ENCODE results near the gene LDHD.

LDHD gene

DNA sequence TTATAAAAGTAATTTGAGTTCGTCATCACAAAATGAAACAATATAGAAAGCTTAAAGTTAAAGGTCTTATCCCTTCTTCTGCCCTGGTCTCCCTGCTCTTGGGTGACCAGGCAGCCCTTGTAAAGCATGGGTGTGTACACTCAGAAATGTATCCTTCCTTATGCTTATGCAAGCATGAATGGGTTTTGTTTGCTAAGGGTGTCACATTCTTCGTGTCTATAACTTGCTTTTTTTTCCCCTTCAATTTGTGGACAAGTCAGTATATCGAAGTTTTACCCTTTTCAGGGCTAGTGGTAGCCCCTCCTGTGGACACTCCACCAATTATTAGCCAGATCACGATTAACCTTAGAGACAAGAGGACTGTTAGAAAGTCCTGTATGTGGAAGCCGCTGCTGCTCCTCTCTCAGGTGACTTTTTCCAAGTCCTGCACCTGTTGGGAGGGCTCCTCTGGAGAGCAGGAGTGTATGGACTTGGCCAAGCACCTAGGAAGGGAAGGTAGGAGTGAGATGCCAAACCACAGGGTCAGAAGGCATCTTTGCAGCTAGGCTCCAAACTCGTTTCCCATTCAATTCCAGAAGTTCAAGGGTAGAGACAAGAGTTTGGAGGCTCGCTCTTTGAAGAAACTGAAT lies 50.9 kb downstream of the LDHD start:
- Histone ChIP-seq H3K27ac (ENCODE audit: low read length) (peak overlapping the region; percentile 91), H3K9me3 (ENCODE audit: insufficient read depth, low read length, severe bottlenecking) (no peaks in the 10 kb centered on the region), H3K79me2 (ENCODE audit: insufficient read depth, low read length) (peaks cover 100% of the 10 kb centered on the region), H3K9ac (ENCODE audit: low read depth, low read length) (peak overlapping the region; percentile 58), H3K27me3 (ENCODE audit: insufficient read depth, low read length, poor library complexity) (no peaks in the 10 kb centered on the region), H2AFZ (ENCODE audit: low read depth, low read length) (no peak overlapping the region), H3K4me3 (ENCODE audit: low read depth in 1 of 2, low read length in 2 of 2) (peak overlapping the region in 1 of 2 experiments; percentile 45; a peak in 2 of 4 replicates), H3K4me1 (ENCODE audit: insufficient read depth, low read length) (peaks cover 100% of the 10 kb centered on the region), H3K36me3 (ENCODE audit: insufficient read depth, low read length) (peaks cover 21% of the 10 kb centered on the region), H3K4me2 (ENCODE audit: insufficient read depth, low read length) (peak overlapping the region; percentile 60), H4K20me1 (ENCODE audit: insufficient read depth, low read length) (peaks cover 17% of the 10 kb centered on the region; the same call in 1 of the 2 replicates)
- no peak for TF ChIP-seq EZH2 (IDR thresholded peaks at IDR 0.05; ENCODE audit: borderline replicate concordance, low read depth, low read length, severe bottlenecking)
- TF ChIP-seq, protein P1, sequence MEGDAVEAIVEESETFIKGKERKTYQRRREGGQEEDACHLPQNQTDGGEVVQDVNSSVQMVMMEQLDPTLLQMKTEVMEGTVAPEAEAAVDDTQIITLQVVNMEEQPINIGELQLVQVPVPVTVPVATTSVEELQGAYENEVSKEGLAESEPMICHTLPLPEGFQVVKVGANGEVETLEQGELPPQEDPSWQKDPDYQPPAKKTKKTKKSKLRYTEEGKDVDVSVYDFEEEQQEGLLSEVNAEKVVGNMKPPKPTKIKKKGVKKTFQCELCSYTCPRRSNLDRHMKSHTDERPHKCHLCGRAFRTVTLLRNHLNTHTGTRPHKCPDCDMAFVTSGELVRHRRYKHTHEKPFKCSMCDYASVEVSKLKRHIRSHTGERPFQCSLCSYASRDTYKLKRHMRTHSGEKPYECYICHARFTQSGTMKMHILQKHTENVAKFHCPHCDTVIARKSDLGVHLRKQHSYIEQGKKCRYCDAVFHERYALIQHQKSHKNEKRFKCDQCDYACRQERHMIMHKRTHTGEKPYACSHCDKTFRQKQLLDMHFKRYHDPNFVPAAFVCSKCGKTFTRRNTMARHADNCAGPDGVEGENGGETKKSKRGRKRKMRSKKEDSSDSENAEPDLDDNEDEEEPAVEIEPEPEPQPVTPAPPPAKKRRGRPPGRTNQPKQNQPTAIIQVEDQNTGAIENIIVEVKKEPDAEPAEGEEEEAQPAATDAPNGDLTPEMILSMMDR (IDR thresholded peaks at IDR 0.05; ENCODE audit: borderline replicate concordance, extremely low read depth, low read length, poor library complexity, severe bottlenecking) = no peak
- DNase-seq = no peak
- no peak for ATAC-seq (ENCODE audit: insufficient read depth, low read depth)

DNA sequence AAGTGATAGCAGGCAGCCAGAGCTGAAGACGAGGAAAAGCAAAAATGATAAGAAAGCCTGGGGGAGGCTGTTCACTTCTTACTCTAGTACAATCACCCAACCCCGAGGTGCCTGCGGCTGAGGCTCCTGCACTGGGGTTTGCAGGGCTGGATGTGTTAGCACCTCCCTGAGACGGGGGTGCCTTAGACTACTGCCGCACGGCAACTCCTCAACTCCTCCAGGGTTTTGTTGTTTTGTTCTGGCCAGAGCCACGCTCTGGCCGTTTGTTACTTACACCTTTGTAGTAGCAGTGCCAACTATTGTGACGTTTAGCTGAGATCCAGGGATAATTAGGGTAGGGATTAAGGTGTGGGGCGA lies 51.5 kb downstream of the LDHD start:
- Histone ChIP-seq H3K36me3 (ENCODE audit: insufficient read depth, low read length) (peaks cover 21% of the 10 kb centered on the region), H3K79me2 (ENCODE audit: insufficient read depth, low read length) (peaks cover 100% of the 10 kb centered on the region), H3K4me1 (ENCODE audit: insufficient read depth, low read length) (peaks cover 100% of the 10 kb centered on the region), H3K27ac (ENCODE audit: low read length) (peak overlapping the region; percentile 91), H3K4me2 (ENCODE audit: insufficient read depth, low read length) (peak overlapping the region; percentile 60), H3K27me3 (ENCODE audit: insufficient read depth, low read length, poor library complexity) (no peaks in the 10 kb centered on the region), H3K4me3 (ENCODE audit: low read depth in 1 of 2, low read length in 2 of 2) (peak overlapping the region in 1 of 2 experiments; percentile 45; a peak in 2 of 4 replicates), H3K9me3 (ENCODE audit: insufficient read depth, low read length, severe bottlenecking) (no peaks in the 10 kb centered on the region), H3K9ac (ENCODE audit: low read depth, low read length) (peak overlapping the region; percentile 58), H2AFZ (ENCODE audit: low read depth, low read length) (no peak overlapping the region), H4K20me1 (ENCODE audit: insufficient read depth, low read length) (peaks cover 18% of the 10 kb centered on the region; the same call in 1 of the 2 replicates)
- TF ChIP-seq, protein P1 (IDR thresholded peaks at IDR 0.05; ENCODE audit: borderline replicate concordance, extremely low read depth, low read length, poor library complexity, severe bottlenecking) = no peak
- no peak for TF ChIP-seq EZH2 (IDR thresholded peaks at IDR 0.05; ENCODE audit: borderline replicate concordance, low read depth, low read length, severe bottlenecking)
- ATAC-seq (ENCODE audit: insufficient read depth, low read depth) (peak; percentile 75), DNase-seq (peak; percentile 79)

DNA sequence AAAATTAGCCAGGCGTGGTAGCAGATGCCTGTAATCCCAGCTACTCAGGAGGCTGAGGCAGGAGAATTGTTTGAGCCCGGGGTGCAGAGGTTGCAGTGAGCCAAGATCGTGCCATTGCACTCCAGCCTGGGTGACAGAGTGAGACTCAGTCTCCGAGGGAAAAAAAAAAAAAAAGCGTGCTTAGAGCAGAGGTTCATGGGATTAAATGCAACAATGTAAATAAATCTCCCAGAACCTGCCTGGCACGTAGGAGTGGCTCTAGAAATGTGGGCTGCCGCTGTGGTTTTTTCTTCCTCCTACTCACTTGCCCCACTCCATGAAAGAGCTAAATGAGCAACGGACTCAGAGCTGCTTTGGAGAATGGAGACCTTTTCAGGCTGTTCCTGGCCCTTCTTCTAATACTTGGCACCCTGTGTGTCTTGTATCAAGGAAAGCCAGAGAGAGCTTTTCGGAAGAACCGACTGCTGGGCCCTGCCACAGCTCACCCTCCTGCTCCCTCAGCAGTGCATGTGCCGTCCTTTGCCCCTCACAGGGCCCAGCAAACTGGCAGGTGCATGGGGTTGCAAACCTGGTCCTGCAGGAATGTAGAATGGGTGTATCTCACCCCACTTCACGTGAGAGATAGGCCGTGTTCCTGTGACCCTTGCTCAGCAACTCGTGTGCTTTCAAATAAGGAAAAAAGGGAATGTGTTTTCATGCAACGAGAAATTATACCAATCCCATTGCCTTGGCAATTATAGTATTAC lies 52.0 kb downstream of the LDHD start:
- Histone ChIP-seq H3K36me3 (ENCODE audit: insufficient read depth, low read length) (peaks cover 24% of the 10 kb centered on the region), H3K4me2 (ENCODE audit: insufficient read depth, low read length) (peak overlapping the region; percentile 60), H4K20me1 (ENCODE audit: insufficient read depth, low read length) (peaks cover 22% of the 10 kb centered on the region; the same call in 1 of the 2 replicates), H3K4me1 (ENCODE audit: insufficient read depth, low read length) (peaks cover 100% of the 10 kb centered on the region), H2AFZ (ENCODE audit: low read depth, low read length) (no peak overlapping the region), H3K9ac (ENCODE audit: low read depth, low read length) (peak overlapping the region; percentile 58), H3K27me3 (ENCODE audit: insufficient read depth, low read length, poor library complexity) (no peaks in the 10 kb centered on the region), H3K4me3 (ENCODE audit: low read depth in 1 of 2, low read length in 2 of 2) (peak overlapping the region in 1 of 2 experiments; percentile 45; a peak in 2 of 4 replicates), H3K27ac (ENCODE audit: low read length) (peak overlapping the region; percentile 91), H3K79me2 (ENCODE audit: insufficient read depth, low read length) (peaks cover 100% of the 10 kb centered on the region), H3K9me3 (ENCODE audit: insufficient read depth, low read length, severe bottlenecking) (no peaks in the 10 kb centered on the region)
- DNase-seq (peak; percentile 85), ATAC-seq (ENCODE audit: insufficient read depth, low read depth) (peak; percentile 75)
- TF ChIP-seq, protein P1 (IDR thresholded peaks at IDR 0.05; ENCODE audit: borderline replicate concordance, extremely low read depth, low read length, poor library complexity, severe bottlenecking) = no peak
- no peak for TF ChIP-seq EZH2 (IDR thresholded peaks at IDR 0.05; ENCODE audit: borderline replicate concordance, low read depth, low read length, severe bottlenecking)
